Amniotic stem cell (primary cell): ENCODE results near the gene MRGPRG.
"Not testable (repeated sequence)": the region's sequence is repeated elsewhere in the genome, so short reads cannot be mapped to it uniquely, and the experiment has no call there.

ENCODE experiments used
- DNase-seq: peaks from one replicate; lab custom pipeline; 2025; lab: John Stamatoyannopoulos, UW

MRGPRG gene

GRCh38 chr11:3218483-3219280 is at the start of gene MRGPRG:
MRGPRG (minus strand) TSS chr11:3218813; CDS start chr11:3218813, 0 bp downstream.
- no peak for DNase-seq

GRCh38 chr11:3262548-3262947 is 43.9 kb upstream of the MRGPRG start:
- DNase-seq, result not testable (repeated sequence)

DNA sequence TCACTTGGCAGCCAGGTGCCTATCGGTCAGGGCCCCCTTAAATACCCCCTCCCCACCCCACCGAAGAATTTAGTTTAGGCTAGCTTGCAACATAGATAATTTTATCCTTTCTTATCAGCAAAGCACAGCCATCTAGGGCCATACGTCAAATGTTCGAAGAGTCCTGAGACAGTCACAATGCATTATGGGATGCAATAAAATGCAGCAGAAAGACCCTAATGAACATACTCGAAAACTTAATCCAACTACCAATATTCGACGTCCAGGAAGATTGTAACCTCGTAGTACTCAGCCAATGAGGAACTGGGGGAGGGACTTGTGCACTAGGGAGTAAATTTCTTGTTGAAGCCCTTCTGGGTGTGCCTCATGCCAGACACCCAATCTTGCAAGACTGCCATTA is 43.2 kb upstream of the MRGPRG start:
- not testable (repeated sequence) for DNase-seq

GRCh38 chr11:3257509-3257908 is 38.9 kb upstream of the MRGPRG start:
- DNase-seq, result not testable (repeated sequence)

DNA sequence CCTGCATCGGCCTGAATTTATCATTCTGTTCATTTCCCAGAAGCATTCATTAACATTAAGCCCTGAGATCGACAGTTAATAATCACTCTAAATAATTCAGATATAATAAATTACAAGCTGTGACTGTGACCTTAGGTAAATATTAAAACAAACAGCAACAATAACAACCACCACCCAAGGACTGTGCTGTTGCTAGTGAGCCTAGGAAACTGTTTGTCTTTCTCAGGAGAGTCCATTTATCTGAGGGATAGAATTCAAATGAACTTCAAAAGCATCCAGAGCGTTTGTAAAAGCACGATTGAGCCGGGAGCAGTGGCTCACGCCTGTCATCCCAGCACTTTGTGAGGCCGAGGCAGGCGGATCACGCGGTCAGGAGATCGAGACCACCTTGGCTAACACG is 36.6 kb upstream of the MRGPRG start:
- not testable (repeated sequence) for DNase-seq

- DNase-seq, result not testable (repeated sequence)
These were observed 36.2 kb upstream of the MRGPRG start for GRCh38 chr11:3254773-3255172.

GRCh38 chr11:3245071-3245470 is 26.5 kb upstream of the MRGPRG start:
- DNase-seq, result no peak

- no peak for DNase-seq
These were observed 25.3 kb upstream of the MRGPRG start for GRCh38 chr11:3243880-3244279.

- DNase-seq, result no peak
These were observed 18.5 kb upstream of the MRGPRG start for GRCh38 chr11:3237119-3237518.

GRCh38 chr11:3234846-3235245 is 16.2 kb upstream of the MRGPRG start:
- DNase-seq, result no peak

DNA sequence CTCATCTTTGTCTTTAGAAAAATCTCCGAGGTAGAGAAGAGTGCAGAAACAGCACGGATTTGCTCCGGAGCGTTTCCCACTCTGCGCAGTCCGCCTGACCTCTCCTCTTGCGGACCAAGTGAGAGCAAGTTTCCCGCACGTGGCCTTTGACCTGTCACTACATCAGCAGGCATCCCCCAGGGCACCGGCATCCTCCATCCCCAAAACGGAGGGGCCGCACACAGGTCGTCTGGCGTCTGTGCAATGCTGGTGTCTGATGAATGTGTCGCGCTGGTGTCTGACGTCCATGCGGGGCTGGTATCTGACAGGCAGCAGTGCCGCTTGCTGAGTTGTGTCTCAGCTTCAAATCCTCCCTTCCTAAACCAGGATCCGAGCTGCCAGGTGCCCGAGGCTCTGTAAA is 14.3 kb upstream of the MRGPRG start:
- no peak for DNase-seq

GRCh38 chr11:3231851-3232744 is 13.5 kb upstream of the MRGPRG start, which contains the start of gene MRGPRE:
MRGPRE (minus strand) TSS chr11:3232417; CDS start chr11:3228799, 3,618 bp downstream.
- DNase-seq, result no peak

GRCh38 chr11:3231550-3231850 is 12.9 kb upstream of the MRGPRG start:
- DNase-seq, result no peak

GRCh38 chr11:3230636-3231549 is 12.3 kb upstream of the MRGPRG start:
- DNase-seq, result no peak

DNA sequence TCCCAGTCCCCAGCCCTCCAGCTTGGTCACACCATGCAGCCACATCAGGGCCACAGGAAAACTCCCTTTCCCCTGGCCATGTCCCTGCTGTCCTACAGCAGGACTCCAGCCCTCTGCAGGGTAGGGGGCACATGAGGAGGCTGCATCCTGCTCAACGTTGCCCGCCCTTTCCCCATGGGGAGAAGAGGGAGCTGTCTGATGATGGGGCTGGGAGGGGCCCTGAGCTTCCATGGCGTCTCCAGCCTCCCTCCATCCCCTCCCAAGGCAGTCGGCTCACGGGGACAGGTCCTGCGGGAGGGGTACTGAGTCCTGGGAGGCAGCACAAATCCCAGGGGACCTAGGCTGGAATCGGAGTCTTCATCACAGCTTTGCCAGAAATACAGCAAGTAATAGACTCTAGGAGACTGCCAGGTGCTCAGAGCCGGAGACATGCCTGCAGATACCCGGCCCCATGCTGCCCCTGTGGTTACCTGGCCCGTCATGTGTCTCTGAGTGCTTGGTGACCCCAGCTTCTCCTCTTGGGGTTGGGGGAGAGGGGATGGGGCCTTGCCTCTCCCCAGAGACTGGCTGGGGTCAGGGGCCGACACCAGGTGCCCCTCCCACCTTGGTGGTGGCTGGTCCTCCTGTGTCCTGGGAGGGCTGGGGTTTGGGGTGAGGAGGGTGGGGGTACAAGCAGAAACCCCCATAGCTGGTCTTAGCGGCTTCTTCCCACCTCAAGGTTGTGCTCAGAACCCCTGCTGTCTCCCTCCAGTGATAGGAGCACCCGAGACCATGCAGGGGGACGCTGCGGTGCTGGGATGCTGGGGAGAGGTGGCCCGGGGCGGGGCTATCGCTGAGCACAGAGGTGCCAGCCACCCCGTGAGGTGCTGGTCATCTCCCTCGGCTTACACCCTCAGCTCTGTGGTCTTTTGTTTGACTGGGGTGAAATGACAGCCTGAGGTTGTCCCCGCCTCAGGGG is 11.3 kb upstream of the MRGPRG start:
- no peak for DNase-seq

DNA sequence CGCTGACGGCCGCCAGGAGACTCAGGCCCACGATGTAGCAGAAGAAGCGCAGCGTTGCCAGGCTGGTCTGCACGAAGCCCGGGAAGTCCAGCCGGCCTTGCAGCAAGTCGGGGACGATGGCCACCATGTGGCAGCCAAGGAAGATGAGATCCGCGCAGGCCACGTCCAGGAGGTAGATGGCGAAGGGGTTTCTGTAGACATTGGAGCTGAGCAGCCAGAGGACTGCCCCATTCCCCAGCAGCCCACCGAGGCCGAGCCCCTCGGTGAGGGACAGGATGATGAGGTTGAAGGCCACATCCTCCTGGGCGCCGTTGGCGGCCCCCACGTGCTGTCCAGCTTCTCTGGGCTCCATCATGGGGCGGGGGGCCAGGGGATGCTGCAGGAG is 9.8 kb upstream of the MRGPRG start:
- no peak for DNase-seq

- DNase-seq, result no peak
These were observed 9.2 kb upstream of the MRGPRG start for GRCh38 chr11:3227568-3228444.

DNA sequence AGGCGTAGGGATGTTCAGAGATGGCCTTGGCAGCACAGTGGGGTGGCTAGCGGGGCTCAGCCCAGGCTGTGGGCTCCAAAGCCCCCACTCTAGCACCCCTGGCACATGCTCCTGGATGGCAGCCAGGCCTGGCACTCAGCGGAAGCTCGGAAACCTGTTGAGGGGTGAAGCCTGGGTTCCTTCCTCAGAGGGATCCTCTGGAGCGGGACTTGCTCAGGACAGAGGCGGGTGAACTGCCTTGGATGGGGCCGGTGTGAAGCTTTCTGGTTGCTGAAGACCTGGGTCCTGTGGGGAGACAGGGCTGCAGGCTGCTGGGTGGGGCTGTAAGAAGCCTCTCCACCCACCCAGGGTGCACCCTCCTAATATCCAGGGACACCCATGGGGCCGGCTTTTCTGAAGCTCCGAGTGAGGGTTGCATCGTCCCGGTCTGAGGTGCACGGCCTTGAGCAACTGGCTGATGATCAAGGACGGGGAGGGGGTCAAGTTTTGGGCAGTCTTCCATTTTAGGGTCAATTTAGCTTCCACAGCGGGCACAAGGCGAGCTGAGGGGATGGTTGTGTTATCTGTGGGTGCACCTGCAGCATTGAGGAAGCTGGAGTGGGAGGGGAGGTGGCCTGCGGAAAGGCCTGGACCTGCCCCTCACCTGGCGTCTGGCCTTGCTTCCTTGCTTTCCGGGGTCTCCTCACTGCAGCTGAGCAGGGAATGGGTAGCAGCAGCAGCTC is 8.4 kb upstream of the MRGPRG start:
- no peak for DNase-seq
